Uterus (tissue), 2 donors: ENCODE measurements around the gene LRBA.

Experiments used
- POLR2A ChIP-seq, 2 donors: fragments of 450-650 bp; IDR thresholded peaks; one replicate each; pipeline ENCODE4 v1.6.1; 2016; ENCODE audit warnings: antibody characterized with exemption in 2 of 2, mild to moderate bottlenecking in 1 of 2, moderate library complexity in 1 of 2
- TF ChIP-seq, protein P1 (sequence below), 4 experiments: fragments of 200-600 bp in 2 of 4; fragments of 450-650 bp in 2 of 4; sonication (generic) in 2 of 4; IDR thresholded peaks; one replicate each; pipeline ENCODE4 v1.5.1; 2016 to 2019; ENCODE audit warnings: antibody characterized with exemption in 4 of 4, mild to moderate bottlenecking in 2 of 4, moderate library complexity in 1 of 4

GRCh38 chr4:150381036-150381435, 634.0 kb downstream of the LRBA start:
- TF ChIP-seq, protein P1, sequence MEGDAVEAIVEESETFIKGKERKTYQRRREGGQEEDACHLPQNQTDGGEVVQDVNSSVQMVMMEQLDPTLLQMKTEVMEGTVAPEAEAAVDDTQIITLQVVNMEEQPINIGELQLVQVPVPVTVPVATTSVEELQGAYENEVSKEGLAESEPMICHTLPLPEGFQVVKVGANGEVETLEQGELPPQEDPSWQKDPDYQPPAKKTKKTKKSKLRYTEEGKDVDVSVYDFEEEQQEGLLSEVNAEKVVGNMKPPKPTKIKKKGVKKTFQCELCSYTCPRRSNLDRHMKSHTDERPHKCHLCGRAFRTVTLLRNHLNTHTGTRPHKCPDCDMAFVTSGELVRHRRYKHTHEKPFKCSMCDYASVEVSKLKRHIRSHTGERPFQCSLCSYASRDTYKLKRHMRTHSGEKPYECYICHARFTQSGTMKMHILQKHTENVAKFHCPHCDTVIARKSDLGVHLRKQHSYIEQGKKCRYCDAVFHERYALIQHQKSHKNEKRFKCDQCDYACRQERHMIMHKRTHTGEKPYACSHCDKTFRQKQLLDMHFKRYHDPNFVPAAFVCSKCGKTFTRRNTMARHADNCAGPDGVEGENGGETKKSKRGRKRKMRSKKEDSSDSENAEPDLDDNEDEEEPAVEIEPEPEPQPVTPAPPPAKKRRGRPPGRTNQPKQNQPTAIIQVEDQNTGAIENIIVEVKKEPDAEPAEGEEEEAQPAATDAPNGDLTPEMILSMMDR (IDR thresholded peaks at IDR 0.05): no peak
- TF ChIP-seq POLR2A (IDR thresholded peaks at IDR 0.05): no peak
